CD14-positive monocyte (primary cell): ENCODE measurements around the gene PRDM5. TPM values are rescaled to one million over a fixed set of nuclear protein-coding genes. Genes with fewer than 3 reads are reported as not detected.

Experiments
- DNase-seq, 3 donors: peaks; one replicate each; pipeline ENCODE4 v3.0.0-alpha.2; 2011 to 2022
- H2AFZ ChIP-seq: 2 replicates; pipeline ENCODE4 v1.6.0; 2012; ENCODE audit warnings: mild to moderate bottlenecking, low read depth, low read length, inconsistent platforms; ENCODE audit not compliant: insufficient read depth, poor library complexity, severe bottlenecking
- H3K27ac ChIP-seq, 2 donors: 1 replicate in 1 of 2; 2 replicates in 1 of 2; pipeline ENCODE4 v1.5.1; 2012 to 2013; ENCODE audit warnings: low read length in 2 of 2, control low read depth in 1 of 2, inconsistent platforms in 1 of 2, low read depth in 1 of 2, mild to moderate bottlenecking in 1 of 2
- H3K27me3 ChIP-seq, 2 donors: one replicate each; pipeline versions ENCODE4 v1.6.0 to v1.6.1; 2011 to 2013; ENCODE audit warnings: low read length in 2 of 2; ENCODE audit not compliant: control insufficient read depth in 2 of 2, insufficient read depth in 2 of 2
- H3K36me3 ChIP-seq, 2 donors: replicated peaks in 1 of 2; 1 replicate in 1 of 2; 2 replicates in 1 of 2; pipeline versions ENCODE4 v1.5.1 to v1.6.1; 2012 to 2013; ENCODE audit warnings: low read length in 2 of 2, control low read depth in 1 of 2, inconsistent platforms in 1 of 2, mild to moderate bottlenecking in 1 of 2; ENCODE audit not compliant: insufficient read depth in 2 of 2, control insufficient read depth in 1 of 2
- H3K4me1 ChIP-seq, 2 donors: 1 replicate in 1 of 2; 2 replicates in 1 of 2; pipeline versions ENCODE4 v1.5.1 to v1.6.1; 2012 to 2013; ENCODE audit warnings: low read length in 2 of 2, control low read depth in 1 of 2, inconsistent platforms in 1 of 2, mild to moderate bottlenecking in 1 of 2, moderate library complexity in 1 of 2; ENCODE audit not compliant: insufficient read depth in 2 of 2, control insufficient read depth in 1 of 2
- H3K4me2 ChIP-seq: replicated peaks from 2 replicates; pipeline ENCODE3; 2012; ENCODE audit warnings: low read length, moderate library complexity, mild to moderate bottlenecking; ENCODE audit not compliant: poor library complexity, severe bottlenecking; ENCODE audit errors: extremely low read depth
- H3K4me3 ChIP-seq, 3 experiments: fragments of 200-600 bp in 1 of 3; sonication (generic) in 1 of 3; replicated peaks in 1 of 3; 1 replicate in 2 of 3; 2 replicates in 1 of 3; pipeline ENCODE4 v1.5.1; 2011 to 2013; ENCODE audit warnings: low read length in 3 of 3, mild to moderate bottlenecking in 3 of 3, control low read depth in 2 of 3, low read depth in 2 of 3, inconsistent platforms in 1 of 3, moderate library complexity in 1 of 3
- H3K79me2 ChIP-seq: 2 replicates; pipeline ENCODE4 v1.6.0; 2012; ENCODE audit warnings: mild to moderate bottlenecking, control low read depth, inconsistent platforms, low read length, moderate library complexity; ENCODE audit not compliant: insufficient read depth
- H3K9ac ChIP-seq: 2 replicates; pipeline ENCODE4 v1.6.0; 2017; ENCODE audit warnings: low read length, mild to moderate bottlenecking; ENCODE audit not compliant: insufficient read depth, poor library complexity, severe bottlenecking
- H3K9me3 ChIP-seq, 2 donors: replicated peaks in 1 of 2; 1 replicate in 1 of 2; 2 replicates in 1 of 2; pipeline versions ENCODE4 v1.5.1 to v1.6.1; 2012 to 2013; ENCODE audit warnings: low read length in 2 of 2, control low read depth in 1 of 2; ENCODE audit not compliant: control insufficient read depth in 1 of 2, insufficient read depth in 1 of 2
- H4K20me1 ChIP-seq: 2 replicates; pipeline ENCODE4 v1.6.0; 2012; ENCODE audit warnings: mild to moderate bottlenecking, low read length, control low read depth, moderate library complexity; ENCODE audit not compliant: insufficient read depth
- H3K27ac Mint-ChIP-seq, 7 donors: one replicate each; pipeline ENCODE4 v1.8.0; 2020; ENCODE audit warnings: mild to moderate bottlenecking in 7 of 7, mixed read lengths in 7 of 7, moderate library complexity in 6 of 7, inconsistent platforms in 2 of 7
- H3K27me3 Mint-ChIP-seq, 3 donors: one replicate each; pipeline ENCODE4 v1.8.0; 2021 to 2022; ENCODE audit warnings: low read depth in 3 of 3, mild to moderate bottlenecking in 3 of 3, mixed read lengths in 3 of 3, moderate library complexity in 3 of 3, inconsistent platforms in 1 of 3
- H3K36me3 Mint-ChIP-seq, 2 donors: one replicate each; pipeline ENCODE4 v1.8.0; 2020; ENCODE audit warnings: mixed read lengths in 2 of 2, inconsistent platforms in 1 of 2, mild to moderate bottlenecking in 1 of 2
- H3K4me1 Mint-ChIP-seq: one replicate; pipeline ENCODE4 v1.8.0; 2020; ENCODE audit warnings: mild to moderate bottlenecking, mixed read lengths
- H3K4me3 Mint-ChIP-seq, 2 donors: one replicate each; pipeline ENCODE4 v1.8.0; 2020; ENCODE audit warnings: mild to moderate bottlenecking in 2 of 2, mixed read lengths in 2 of 2, moderate library complexity in 1 of 2
- H3K9me3 Mint-ChIP-seq, 7 donors: one replicate each; pipeline ENCODE4 v1.8.0; 2020 to 2022; ENCODE audit warnings: mixed read lengths in 7 of 7, mild to moderate bottlenecking in 6 of 7, moderate library complexity in 6 of 7, inconsistent platforms in 2 of 7
- WGBS: methylation state at CpG from one replicate; pipeline ENCODE4 v1.1.5; 2013; ENCODE audit warnings: missing lambda C conversion rate; ENCODE audit not compliant: insufficient coverage; 5-methylcytosine and 5-hydroxymethylcytosine counted together
- intact Hi-C, 2 donors: fragments of 100-400 bp; cut with micrococcal nuclease; formaldehyde crosslinking; loops; one replicate each; pipeline versions ENCODE4 v1.15.0 to v1.15.1; 2023
- polyA plus RNA-seq, 3 donors: library from polyadenylated mRNA; depleted of rRNA in 1 of 3; unstranded in 2 of 3; stranded (reverse) in 1 of 3; fragments of 300-500 nt in 2 of 3; fragments of >200 nt in 1 of 3; fragmentation: Illumina TruSeq in 2 of 3; gene quantifications; 1 replicate in 2 of 3; 2 replicates in 1 of 3; pipeline ENCODE4 v1.2.3, GENCODE V29; 2012 to 2021
- TF ChIP-seq, protein P1 (sequence below): fragments of 200-600 bp; IDR thresholded peaks from one replicate; pipeline ENCODE4 v1.8.0; 2022; ENCODE audit warnings: antibody characterized with exemption, mild to moderate bottlenecking

PRDM5 gene
- polyA plus RNA-seq, 3 donors = 0.12 to 0.25 (median 0.17) TPM

GRCh38 chr4:120858776-120859175 lies 63.8 kb downstream of the PRDM5 start:
- Mint-ChIP-seq H3K27me3 (peaks cover 0 to 3% (median 0%) of the 10 kb centered on the region in 3 donors), H3K4me1 (no peaks in the 10 kb centered on the region), H3K9me3 (peaks cover 0 to 3% (median 0%) of the 10 kb centered on the region in 7 donors), H3K4me3 (no peak overlapping the region), H3K36me3 (no peaks in the 10 kb centered on the region), H3K27ac (no peak overlapping the region)
- no peaks in the 10 kb centered on the region for H3K9me3 ChIP-seq
- intact Hi-C loops = no loop called here
- H3K27ac ChIP-seq = no peak overlapping the region
- TF ChIP-seq, protein P1, sequence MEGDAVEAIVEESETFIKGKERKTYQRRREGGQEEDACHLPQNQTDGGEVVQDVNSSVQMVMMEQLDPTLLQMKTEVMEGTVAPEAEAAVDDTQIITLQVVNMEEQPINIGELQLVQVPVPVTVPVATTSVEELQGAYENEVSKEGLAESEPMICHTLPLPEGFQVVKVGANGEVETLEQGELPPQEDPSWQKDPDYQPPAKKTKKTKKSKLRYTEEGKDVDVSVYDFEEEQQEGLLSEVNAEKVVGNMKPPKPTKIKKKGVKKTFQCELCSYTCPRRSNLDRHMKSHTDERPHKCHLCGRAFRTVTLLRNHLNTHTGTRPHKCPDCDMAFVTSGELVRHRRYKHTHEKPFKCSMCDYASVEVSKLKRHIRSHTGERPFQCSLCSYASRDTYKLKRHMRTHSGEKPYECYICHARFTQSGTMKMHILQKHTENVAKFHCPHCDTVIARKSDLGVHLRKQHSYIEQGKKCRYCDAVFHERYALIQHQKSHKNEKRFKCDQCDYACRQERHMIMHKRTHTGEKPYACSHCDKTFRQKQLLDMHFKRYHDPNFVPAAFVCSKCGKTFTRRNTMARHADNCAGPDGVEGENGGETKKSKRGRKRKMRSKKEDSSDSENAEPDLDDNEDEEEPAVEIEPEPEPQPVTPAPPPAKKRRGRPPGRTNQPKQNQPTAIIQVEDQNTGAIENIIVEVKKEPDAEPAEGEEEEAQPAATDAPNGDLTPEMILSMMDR = no peak
- no peaks in the 10 kb centered on the region for H3K27me3 ChIP-seq
- H3K79me2 ChIP-seq = no peaks in the 10 kb centered on the region
- no peak for DNase-seq
- H2AFZ ChIP-seq = no peak overlapping the region
- no peak overlapping the region for H3K4me2 ChIP-seq
- WGBS = 40% methylated on average over 1 of the region's 3 CpGs
- no peak overlapping the region for H3K4me3 ChIP-seq
- no peaks in the 10 kb centered on the region for H3K4me1 ChIP-seq
- H3K36me3 ChIP-seq = no peaks in the 10 kb centered on the region
- H4K20me1 ChIP-seq = no peaks in the 10 kb centered on the region
- no peak overlapping the region for H3K9ac ChIP-seq

GRCh38 chr4:120857312-120857711 lies 65.2 kb downstream of the PRDM5 start:
- TF ChIP-seq, protein P1 = no peak
- no peak overlapping the region for H3K27ac Mint-ChIP-seq
- WGBS = no CpG with 5 or more reads among the region's 3 CpGs
- H3K9me3 ChIP-seq = no peaks in the 10 kb centered on the region
- H3K36me3 Mint-ChIP-seq = no peaks in the 10 kb centered on the region
- no peaks in the 10 kb centered on the region for H4K20me1 ChIP-seq
- H3K4me1 Mint-ChIP-seq = no peaks in the 10 kb centered on the region
- H3K27me3 Mint-ChIP-seq = peaks cover 0 to 5% (median 0%) of the 10 kb centered on the region in 3 donors
- H3K4me3 ChIP-seq = no peak overlapping the region
- H3K4me1 ChIP-seq = no peaks in the 10 kb centered on the region
- H3K27ac ChIP-seq = no peak overlapping the region
- H3K9ac ChIP-seq = no peak overlapping the region
- no peak overlapping the region for H3K4me3 Mint-ChIP-seq
- no peaks in the 10 kb centered on the region for H3K79me2 ChIP-seq
- H3K27me3 ChIP-seq = no peaks in the 10 kb centered on the region
- no peak overlapping the region for H3K4me2 ChIP-seq
- DNase-seq = no peak
- no peak overlapping the region for H2AFZ ChIP-seq
- peaks cover 0 to 3% (median 0%) of the 10 kb centered on the region in 7 donors for H3K9me3 Mint-ChIP-seq
- intact Hi-C loops = no loop called here
- no peaks in the 10 kb centered on the region for H3K36me3 ChIP-seq
